Limb (tissue), 2 donors: ENCODE measurements around the gene BRINP3.

Experiments used
- DNase-seq, 2 donors: peaks; one replicate each; pipeline ENCODE4 v3.0.0-alpha.2; 2016; ENCODE audit errors: extremely low spot score in 2 of 2

Gene BRINP3

GRCh38 chr1:190452272-190452848, 25.3 kb downstream of the BRINP3 start:
- no peak for DNase-seq

DNA sequence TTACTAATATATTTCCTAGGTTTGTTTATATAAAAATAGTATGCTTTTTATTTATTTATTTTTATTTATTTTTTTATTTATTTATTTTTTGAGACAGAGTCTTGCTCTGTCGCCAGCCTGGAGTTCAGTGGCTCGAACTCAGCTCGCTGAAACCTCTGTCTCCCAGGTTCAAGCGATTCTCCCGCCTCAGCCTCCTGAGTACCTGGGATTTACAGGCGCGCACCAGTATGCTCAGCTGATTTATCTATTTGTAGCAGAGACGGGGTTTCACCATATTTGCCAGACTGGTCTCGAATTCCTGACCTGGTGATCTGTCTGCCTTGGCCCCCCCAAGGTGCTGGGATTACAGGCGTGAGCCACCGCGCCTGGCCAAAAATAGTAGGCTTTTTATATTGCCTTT, 33.2 kb downstream of the BRINP3 start:
- no peak for DNase-seq

DNA sequence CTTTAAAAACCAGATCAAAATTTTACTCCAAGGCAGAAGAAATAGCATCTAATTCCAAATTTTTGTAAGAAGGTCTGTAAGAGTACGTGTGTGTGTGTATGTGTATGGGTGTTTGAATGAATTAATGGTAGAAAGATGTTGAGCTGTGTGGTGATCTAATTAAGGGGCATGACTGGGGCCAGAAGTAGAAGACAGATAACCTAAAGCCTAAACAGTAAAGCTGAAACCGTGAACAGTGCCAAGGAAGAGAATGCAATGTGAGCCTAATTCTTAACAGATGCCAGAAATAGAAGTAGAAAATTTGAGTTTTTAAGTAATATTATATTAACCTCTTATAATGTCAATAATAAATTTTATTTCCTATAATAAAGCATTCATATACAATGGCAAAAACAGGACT, 38.2 kb downstream of the BRINP3 start:
- no peak for DNase-seq

DNA sequence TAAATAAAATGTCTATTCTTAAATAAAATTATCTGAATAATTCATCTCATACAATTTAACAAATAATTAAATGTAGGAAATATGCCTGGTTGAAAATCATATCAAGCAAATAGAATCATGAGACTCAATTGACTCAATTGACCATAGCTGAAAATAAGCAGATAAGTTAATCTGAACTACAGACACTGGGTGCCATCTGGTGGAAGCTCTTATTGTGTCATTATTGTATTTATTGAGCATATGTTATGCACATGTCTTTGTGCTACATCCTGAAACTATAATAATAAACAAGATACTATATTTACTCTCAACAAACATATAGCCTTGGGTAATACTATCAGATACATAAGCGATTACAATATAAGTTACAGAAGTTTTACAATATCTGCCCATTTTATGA, 41.0 kb downstream of the BRINP3 start:
- peak in 1 of 2 donors; percentile 49 for DNase-seq

- no peak for DNase-seq
Measured at GRCh38 chr1:190429932-190430331, 47.7 kb downstream of the BRINP3 start.

GRCh38 chr1:190429141-190429540, 48.5 kb downstream of the BRINP3 start:
- no peak for DNase-seq

GRCh38 chr1:190416239-190416638, 61.4 kb downstream of the BRINP3 start:
- DNase-seq: no peak

DNA sequence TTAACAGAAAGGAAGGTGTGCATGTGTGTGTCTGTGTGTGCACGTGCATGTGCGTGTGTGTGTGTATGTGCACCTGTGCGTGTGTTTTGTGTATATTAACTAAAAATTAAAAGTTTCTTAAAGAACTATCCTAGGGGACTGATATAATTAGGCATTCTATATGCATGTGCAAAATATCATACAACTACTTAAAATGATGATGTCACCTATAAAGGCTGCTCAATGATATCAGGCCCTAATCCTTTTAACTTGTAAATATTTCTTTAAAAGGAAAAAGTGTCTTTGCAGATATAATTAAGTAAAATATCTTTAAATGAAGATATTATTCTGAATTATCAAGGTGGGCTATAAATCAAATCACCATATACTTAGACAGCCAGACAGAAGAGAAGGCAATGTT, 64.5 kb downstream of the BRINP3 start:
- DNase-seq: no peak

DNA sequence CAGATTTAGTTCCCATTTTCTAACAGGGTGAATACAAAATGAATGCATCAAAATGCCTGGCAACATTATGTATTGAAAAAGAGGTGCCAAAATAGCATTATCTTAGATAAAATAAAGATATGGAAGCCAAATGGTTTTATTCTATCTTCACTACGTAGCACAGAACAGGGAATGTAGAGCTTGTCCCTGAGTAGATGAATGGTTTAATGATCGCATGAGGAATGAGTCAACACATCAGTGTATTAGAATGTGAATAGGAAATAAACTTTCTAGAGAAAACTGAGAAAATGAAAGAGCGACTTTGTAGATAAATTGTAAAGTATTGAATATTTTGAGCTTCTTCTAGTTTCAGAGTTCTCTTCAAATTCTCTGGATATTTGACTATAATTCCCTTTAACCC, 74.3 kb downstream of the BRINP3 start:
- no peak for DNase-seq

- no peak for DNase-seq
Measured at GRCh38 chr1:190399233-190399632, 78.4 kb downstream of the BRINP3 start.

GRCh38 chr1:190391582-190391981, 86.1 kb downstream of the BRINP3 start:
- no peak for DNase-seq

DNA sequence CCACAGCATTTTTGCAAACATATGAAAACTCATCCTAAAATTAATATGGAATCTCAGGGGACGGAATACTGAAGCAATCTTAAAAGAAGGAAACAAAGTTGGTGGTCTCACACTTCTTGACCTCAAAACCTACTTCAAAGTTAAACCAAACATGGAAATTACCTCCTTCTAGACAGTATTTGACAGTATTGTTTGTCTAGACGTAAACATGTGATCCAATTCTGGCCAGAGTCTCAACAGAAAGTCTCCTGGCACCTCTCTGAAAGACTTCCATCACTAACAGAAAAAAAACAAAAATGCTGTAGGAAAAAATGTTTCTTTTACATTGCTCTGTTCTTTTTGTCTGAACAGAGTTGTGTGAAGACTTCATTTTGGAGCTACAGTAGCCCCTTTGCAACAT, 99.7 kb downstream of the BRINP3 start:
- DNase-seq: no peak

- DNase-seq: no peak
Measured at GRCh38 chr1:190377294-190377693, 100.4 kb downstream of the BRINP3 start.

- no peak for DNase-seq
Measured at GRCh38 chr1:190376044-190376443, 101.6 kb downstream of the BRINP3 start.

DNA sequence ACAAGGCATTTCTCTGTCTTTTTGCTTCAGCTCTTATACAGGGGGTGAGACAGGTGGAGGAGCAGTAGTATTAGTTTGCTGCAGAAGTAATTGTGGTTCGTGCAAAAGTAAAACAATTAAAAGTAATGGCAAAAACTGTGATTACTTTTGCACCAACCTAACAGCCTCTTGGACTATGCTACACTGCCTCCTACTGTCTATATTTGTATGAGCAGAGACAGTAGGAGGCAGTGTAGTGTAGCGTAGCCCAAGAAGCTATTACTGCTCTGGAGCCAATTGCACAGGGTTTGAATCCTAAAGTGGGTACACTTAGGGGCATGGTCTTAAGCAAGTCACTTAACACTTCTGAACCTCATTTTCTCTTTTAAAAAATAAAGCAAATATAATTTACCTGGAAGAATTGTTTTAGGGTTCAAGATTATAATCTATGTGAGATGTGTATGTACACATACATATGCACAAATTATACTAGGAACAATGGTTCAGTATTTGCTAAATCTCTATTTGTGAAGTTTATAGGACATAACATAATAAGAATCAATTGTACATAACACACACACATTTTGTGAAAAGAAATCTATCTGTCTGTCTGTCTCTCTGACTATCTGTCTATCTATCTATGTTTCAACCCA, 103.8 kb downstream of the BRINP3 start:
- DNase-seq: no peak

GRCh38 chr1:190367200-190367599, 110.5 kb downstream of the BRINP3 start:
- no peak for DNase-seq

DNA sequence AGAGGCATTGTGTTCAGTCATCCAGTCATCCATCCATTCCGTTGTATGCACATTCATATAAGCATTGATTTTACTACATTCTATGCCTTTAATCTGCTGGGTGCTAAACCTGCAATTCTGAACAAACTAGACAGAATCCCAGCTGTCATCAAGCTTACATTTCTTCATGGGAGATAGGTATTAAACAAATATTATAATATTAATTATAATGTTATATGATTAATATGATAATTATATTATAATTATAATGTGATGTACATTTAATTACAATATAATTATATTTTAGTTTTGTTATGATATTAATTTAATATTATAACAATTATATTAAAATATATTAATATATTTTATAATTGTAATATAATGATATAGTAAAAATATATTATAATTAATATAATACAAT, 112.4 kb downstream of the BRINP3 start:
- no peak for DNase-seq

DNA sequence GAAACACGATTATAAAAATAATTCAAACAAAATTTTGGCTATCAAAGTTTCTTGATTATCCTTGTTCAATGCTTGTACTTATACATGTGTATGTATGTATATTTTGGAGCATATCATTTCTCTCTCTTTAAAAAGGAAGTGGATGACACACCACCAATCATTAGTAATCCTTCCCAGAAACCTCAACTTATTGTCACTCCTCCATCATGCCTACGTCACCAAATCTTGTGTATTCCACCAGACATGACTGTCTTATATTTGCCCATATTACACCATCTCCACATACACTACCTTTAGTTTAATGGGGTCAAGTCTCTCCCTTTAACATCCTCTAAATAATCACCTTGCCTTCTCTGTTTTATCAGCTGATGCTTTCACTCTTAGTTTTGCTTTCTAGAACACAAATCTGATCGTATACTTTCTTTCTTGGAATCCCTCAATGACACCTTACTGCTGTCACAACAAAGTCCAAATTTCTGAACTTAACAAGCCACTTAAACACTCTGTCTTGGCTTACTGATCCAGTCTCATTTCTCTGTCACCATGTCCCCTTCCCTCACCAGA, 124.0 kb downstream of the BRINP3 start:
- DNase-seq: no peak

- DNase-seq: no peak
Measured at GRCh38 chr1:190344454-190344853, 133.2 kb downstream of the BRINP3 start.

DNA sequence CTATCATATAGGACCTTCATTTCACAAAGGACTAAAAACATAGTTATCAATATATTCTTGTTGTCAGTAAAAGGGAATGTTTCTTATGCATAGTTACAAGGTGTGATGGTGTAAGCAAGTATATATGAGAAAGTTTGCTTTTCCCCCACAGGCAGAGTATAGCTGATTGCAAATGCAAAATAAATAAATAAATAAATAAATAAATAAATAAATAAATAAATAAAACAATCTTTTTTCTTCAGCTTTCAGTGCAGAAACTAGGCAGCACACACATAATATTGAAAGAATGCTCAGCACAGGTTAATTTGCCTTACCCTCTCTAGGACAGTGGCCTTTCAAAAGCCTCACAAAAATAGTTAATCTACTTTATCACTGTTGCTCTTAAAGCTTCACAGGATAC, 138.8 kb downstream of the BRINP3 start:
- DNase-seq: no peak

DNA sequence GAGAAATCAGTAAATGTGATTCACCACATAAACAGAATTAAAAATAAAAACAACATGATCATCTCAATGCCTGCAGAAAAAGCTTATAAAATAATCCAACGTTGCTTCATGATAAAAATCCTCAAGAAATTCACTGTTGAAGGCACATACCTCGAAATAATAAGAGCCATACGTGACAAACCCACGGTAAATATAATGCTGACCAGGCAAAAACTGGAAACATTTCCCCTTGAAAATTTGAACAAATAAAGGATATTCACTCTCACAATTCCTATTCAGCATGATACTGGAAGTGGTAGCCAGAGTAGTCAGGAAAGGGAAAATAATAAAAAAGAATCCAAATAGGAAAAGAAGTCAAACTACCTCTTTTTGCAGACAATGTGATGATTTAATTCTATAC, 148.8 kb downstream of the BRINP3 start:
- DNase-seq: no peak

- DNase-seq: no peak
Measured at GRCh38 chr1:190328361-190328760, 149.3 kb downstream of the BRINP3 start.

- DNase-seq: no peak
Measured at GRCh38 chr1:190327271-190327670, 150.4 kb downstream of the BRINP3 start.
